Gastroesophageal sphincter (tissue), 3 donors: ENCODE results near the gene TMEM33.

ENCODE experiments used
- CTCF ChIP-seq, 4 experiments: fragments of 200-600 bp in 2 of 4; fragments of 450-650 bp in 2 of 4; sonication (generic) in 1 of 4; IDR thresholded peaks; one replicate each; pipeline ENCODE4 v1.5.1; 2017 to 2019; ENCODE audit warnings: antibody characterized with exemption in 4 of 4, mild to moderate bottlenecking in 2 of 4, moderate library complexity in 2 of 4
- POLR2AphosphoS5 ChIP-seq: sonication (generic); formaldehyde crosslinking; IDR thresholded peaks from one replicate; pipeline ENCODE4 v1.6.1; 2017; ENCODE audit warnings: antibody characterized with exemption

- TF ChIP-seq CTCF (IDR thresholded peaks at IDR 0.05), result no peak
- TF ChIP-seq POLR2AphosphoS5, result no peak
Observed at GRCh38 chr4:41897698-41898097, 37.5 kb upstream of the TMEM33 start.
